ENCODE measurements around the gene LRRK1.

Gene LRRK1

GRCh38 chr15:101025896-101026631, 106.9 kb downstream of the LRRK1 start:
- TF ChIP-seq CTCF (IDR thresholded peaks at IDR 0.05; ENCODE audit: borderline replicate concordance, control extremely low read depth, extremely low read depth, insufficient read depth, missing control alignments): no peak
- no peak for DNase-seq (ENCODE audit: low spot score)
- in situ Hi-C loops (cut with MboI; ENCODE audit: low sequenced_read_pairs, unreplicated experiment): no loop called here

GRCh38 chr15:101026656-101027272, 107.6 kb downstream of the LRRK1 start:
- no peak for DNase-seq (ENCODE audit: low spot score)
- TF ChIP-seq CTCF (IDR thresholded peaks at IDR 0.05; ENCODE audit: borderline replicate concordance, control extremely low read depth, extremely low read depth, insufficient read depth, missing control alignments): no peak
- in situ Hi-C loops (cut with MboI; ENCODE audit: low sequenced_read_pairs, unreplicated experiment): no loop called here

GRCh38 chr15:101027273-101027901, 108.2 kb downstream of the LRRK1 start:
- TF ChIP-seq CTCF (IDR thresholded peaks at IDR 0.05; ENCODE audit: borderline replicate concordance, control extremely low read depth, extremely low read depth, insufficient read depth, missing control alignments): no peak
- in situ Hi-C loops (cut with MboI; ENCODE audit: low sequenced_read_pairs, unreplicated experiment): no loop called here
- DNase-seq (ENCODE audit: low spot score): no peak

GRCh38 chr15:101027920-101028319, 108.8 kb downstream of the LRRK1 start:
- DNase-seq (ENCODE audit: low spot score): no peak
- in situ Hi-C loops (cut with MboI; ENCODE audit: low sequenced_read_pairs, unreplicated experiment): no loop called here
- TF ChIP-seq CTCF (IDR thresholded peaks at IDR 0.05; ENCODE audit: borderline replicate concordance, control extremely low read depth, extremely low read depth, insufficient read depth, missing control alignments): no peak

- DNase-seq (ENCODE audit: low spot score): no peak
- in situ Hi-C loops (cut with MboI; ENCODE audit: low sequenced_read_pairs, unreplicated experiment): no loop called here
- no peak for TF ChIP-seq CTCF (IDR thresholded peaks at IDR 0.05; ENCODE audit: borderline replicate concordance, control extremely low read depth, extremely low read depth, insufficient read depth, missing control alignments)
Observed at GRCh38 chr15:101028321-101028720, 109.2 kb downstream of the LRRK1 start.

- no peak for TF ChIP-seq CTCF (IDR thresholded peaks at IDR 0.05; ENCODE audit: borderline replicate concordance, control extremely low read depth, extremely low read depth, insufficient read depth, missing control alignments)
- in situ Hi-C loops (cut with MboI; ENCODE audit: low sequenced_read_pairs, unreplicated experiment): no loop called here
Observed at GRCh38 chr15:101028772-101029438, 109.7 kb downstream of the LRRK1 start.

More at GRCh38 chr15:101028772-101029438, 109.7 kb downstream of the LRRK1 start:
- no peak for DNase-seq (ENCODE audit: low spot score)

Measured in GM13976 (cell line).